MCF 10A (cell line): ENCODE data around the gene TWSG1. TPM values are rescaled to one million over a fixed set of nuclear protein-coding genes. Genes with fewer than 3 reads are reported as not detected.

Experiments
- BruUV-seq: library from RNA; stranded (reverse); fragments of 400-500 nt; replicated peaks from 2 replicates; lab custom pipeline; 2021; lab: Mats Ljungman, UMichigan
- CTCF ChIA-PET: fragments of 300-600 bp; sonication (Branson Sonifier 250); formaldehyde crosslinking; extraction: SDS; loops from one replicate; lab custom pipeline; 2021; ENCODE audit warnings: antibody characterized with exemption, inconsistent platforms; lab: Yijun Ruan, JAX
- POLR2A ChIA-PET: fragments of 300-600, 350-650 bp; sonication (Branson Sonifier 250); formaldehyde crosslinking; extraction: SDS; loops from one replicate; lab custom pipeline; 2020; ENCODE audit warnings: antibody characterized with exemption, inconsistent platforms; lab: Yijun Ruan, JAX
- DNase-seq: peaks from one replicate; pipeline ENCODE4 v3.0.0-alpha.2; 2018; ENCODE audit not compliant: unreplicated experiment
- H3K27ac Mint-ChIP-seq: one replicate; pipeline ENCODE4 v1.8.0; 2022; ENCODE audit warnings: mild to moderate bottlenecking, low read depth, mixed read lengths; ENCODE audit not compliant: unreplicated experiment
- H3K27me3 Mint-ChIP-seq: one replicate; pipeline ENCODE4 v1.8.0; 2022; ENCODE audit warnings: mixed read lengths; ENCODE audit not compliant: insufficient read depth, unreplicated experiment
- H3K36me3 Mint-ChIP-seq: one replicate; pipeline ENCODE4 v1.8.0; 2022; ENCODE audit warnings: mild to moderate bottlenecking, moderate library complexity, mixed read lengths; ENCODE audit not compliant: insufficient read depth, unreplicated experiment
- H3K4me1 Mint-ChIP-seq: one replicate; pipeline ENCODE4 v1.8.0; 2022; ENCODE audit warnings: mixed read lengths; ENCODE audit not compliant: insufficient read depth, unreplicated experiment
- H3K4me3 Mint-ChIP-seq: one replicate; pipeline ENCODE4 v1.8.0; 2022; ENCODE audit warnings: mild to moderate bottlenecking, moderate library complexity, mixed read lengths; ENCODE audit not compliant: unreplicated experiment
- H3K9me3 Mint-ChIP-seq: one replicate; pipeline ENCODE4 v1.8.0; 2022; ENCODE audit warnings: mixed read lengths; ENCODE audit not compliant: unreplicated experiment
- intact Hi-C: fragments of 100-400 bp; cut with micrococcal nuclease; formaldehyde crosslinking; loops from 2 replicates; pipeline ENCODE4 v1.14.1; 2022
- total RNA-seq: library from RNA; stranded (reverse); gene quantifications from 2 replicates; pipeline ENCODE4 v1.2.3, GENCODE V29; 2022
- TF ChIP-seq, protein P1 (sequence below): fragments of 200-600 bp; IDR thresholded peaks from one replicate; pipeline ENCODE4 v1.8.0; 2022; ENCODE audit warnings: antibody characterized with exemption, mild to moderate bottlenecking; ENCODE audit not compliant: unreplicated experiment

The TWSG1 gene
- total RNA-seq, 1 experiment from 2014 or later: 26.0 TPM

DNA sequence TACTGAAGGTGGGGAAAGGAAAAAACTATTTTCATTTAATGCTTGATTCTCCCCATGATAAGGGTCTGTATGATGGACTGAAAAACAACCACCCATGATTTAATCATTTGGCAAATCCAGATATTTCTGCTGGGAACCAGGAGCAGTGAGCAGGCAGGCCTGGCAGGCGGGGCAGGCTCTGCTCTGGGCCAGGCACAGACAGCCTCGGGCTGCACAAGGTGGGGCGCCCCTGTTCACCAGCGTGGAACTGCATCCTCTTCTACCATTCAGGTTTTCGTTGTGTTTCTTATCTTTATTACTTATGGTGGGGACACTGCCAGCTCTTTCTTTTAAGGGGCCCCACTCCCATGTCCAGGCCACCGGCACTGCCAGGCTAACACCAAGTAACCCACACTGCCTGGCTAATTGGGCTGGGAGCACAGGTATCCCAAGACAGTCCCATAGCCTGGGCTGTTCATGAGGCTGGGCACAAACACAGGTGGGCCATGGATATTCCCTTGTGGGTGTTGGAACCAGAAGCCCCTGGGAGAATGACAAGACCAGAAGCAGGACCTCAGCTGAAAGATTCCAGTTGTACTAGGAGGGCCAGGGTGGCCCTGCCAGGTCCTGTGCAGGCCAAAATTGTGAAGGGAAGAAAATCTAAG, 83.6 kb downstream of the TWSG1 start:
- no peaks in the 10 kb centered on the region for H3K27me3 Mint-ChIP-seq
- no TSS peak for BruUV-seq
- ChIA-PET CTCF (interaction anchor here (1.6 kb wide), 1 partner anchor 56 kb away, joined by 3 read pairs; no protein-coding TSS in a partner anchor), POLR2A (interaction anchor here (0.6 to 1.4 kb wide), 2 partner anchors 10 to 11 kb away, joined by 3 to 6 read pairs; no protein-coding TSS in a partner anchor)
- H3K36me3 Mint-ChIP-seq: no peaks in the 10 kb centered on the region
- DNase-seq: no peak
- H3K4me1 Mint-ChIP-seq: peaks cover 22% of the 10 kb centered on the region
- H3K9me3 Mint-ChIP-seq: no peaks in the 10 kb centered on the region
- TF ChIP-seq, protein P1, sequence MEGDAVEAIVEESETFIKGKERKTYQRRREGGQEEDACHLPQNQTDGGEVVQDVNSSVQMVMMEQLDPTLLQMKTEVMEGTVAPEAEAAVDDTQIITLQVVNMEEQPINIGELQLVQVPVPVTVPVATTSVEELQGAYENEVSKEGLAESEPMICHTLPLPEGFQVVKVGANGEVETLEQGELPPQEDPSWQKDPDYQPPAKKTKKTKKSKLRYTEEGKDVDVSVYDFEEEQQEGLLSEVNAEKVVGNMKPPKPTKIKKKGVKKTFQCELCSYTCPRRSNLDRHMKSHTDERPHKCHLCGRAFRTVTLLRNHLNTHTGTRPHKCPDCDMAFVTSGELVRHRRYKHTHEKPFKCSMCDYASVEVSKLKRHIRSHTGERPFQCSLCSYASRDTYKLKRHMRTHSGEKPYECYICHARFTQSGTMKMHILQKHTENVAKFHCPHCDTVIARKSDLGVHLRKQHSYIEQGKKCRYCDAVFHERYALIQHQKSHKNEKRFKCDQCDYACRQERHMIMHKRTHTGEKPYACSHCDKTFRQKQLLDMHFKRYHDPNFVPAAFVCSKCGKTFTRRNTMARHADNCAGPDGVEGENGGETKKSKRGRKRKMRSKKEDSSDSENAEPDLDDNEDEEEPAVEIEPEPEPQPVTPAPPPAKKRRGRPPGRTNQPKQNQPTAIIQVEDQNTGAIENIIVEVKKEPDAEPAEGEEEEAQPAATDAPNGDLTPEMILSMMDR: no peak
- no peak overlapping the region for H3K27ac Mint-ChIP-seq
- no peak overlapping the region for H3K4me3 Mint-ChIP-seq
- intact Hi-C loops: no loop called here

DNA sequence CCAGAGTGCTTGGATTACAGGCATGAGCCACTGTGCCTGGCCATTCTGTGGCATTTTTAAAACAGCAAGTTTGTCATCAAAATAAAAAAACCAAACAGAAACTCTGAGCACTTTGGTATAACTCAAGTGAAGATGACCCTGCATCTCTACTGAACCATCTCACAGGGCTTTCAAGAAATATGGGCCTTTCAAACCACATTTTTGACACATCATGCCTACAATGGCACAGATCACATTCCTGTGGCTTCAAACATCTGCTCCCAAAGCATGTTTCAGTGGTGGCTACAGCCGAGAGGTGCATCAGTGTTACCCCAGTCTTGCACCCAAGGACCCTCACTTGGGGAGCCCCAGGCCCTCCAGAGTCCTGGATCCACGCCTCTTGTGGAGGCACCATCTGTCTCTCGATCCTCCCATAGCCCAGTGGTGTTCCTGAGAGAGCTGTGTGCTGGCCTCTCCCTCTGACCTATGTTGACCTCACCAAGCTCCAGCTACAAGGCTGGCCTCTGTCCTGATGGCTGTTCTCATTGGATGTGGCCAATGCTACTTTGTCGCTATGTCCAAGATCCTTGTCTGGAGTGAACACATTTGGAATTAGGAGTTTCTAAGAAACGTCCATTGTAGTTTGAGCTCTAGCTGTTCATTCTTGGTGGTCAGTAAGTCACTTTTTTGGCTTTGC, 85.5 kb downstream of the TWSG1 start:
- intact Hi-C loops: no loop called here
- H3K9me3 Mint-ChIP-seq: no peaks in the 10 kb centered on the region
- POLR2A ChIA-PET: no interaction called here
- H3K4me1 Mint-ChIP-seq: peaks cover 22% of the 10 kb centered on the region
- no peak overlapping the region for H3K27ac Mint-ChIP-seq
- H3K27me3 Mint-ChIP-seq: no peaks in the 10 kb centered on the region
- no peak overlapping the region for H3K4me3 Mint-ChIP-seq
- no TSS peak for BruUV-seq
- CTCF ChIA-PET: interaction anchor here (0.7 to 1.3 kb wide), 2 partner anchors 17 to 54 kb away, joined by 3 read pairs; no protein-coding TSS in a partner anchor
- no peak for DNase-seq
- no peaks in the 10 kb centered on the region for H3K36me3 Mint-ChIP-seq
- TF ChIP-seq, protein P1: no peak

DNA sequence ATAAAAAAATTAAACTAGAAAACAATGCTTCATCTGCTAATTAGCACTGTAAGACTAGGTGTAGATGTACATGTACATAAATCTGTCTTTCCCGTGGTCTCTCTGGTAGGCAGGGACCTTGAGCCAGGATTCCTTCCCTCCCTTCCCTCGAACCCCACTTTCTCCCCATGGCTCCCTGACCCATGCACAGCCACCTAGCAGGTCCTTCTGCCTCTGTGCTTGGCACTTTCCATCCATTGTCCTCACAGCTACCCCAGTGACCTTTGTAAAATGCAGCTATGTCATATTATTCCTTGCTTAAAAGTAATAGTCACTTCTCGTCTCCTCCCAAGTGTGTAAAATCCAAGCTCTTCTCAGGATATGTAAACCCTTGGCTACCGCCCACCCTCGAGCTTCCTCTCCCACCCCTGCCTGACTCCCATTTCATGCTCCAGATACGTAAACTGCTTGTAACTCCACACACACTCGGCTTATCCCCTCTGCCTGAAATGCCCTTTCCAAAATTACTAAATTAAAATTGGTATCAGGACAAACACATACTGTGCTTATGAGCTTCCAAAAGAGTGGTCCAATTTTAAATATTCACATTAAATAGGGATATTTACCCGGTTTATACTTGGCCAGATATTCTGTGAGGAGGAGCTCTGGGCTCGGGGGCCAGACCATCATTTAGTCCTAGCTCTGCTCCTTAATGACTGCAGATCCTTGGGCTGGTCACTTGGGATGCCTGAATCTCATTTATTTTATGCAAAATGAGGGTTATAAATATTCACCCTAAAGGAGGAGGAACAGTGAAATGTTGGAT, 86.7 kb downstream of the TWSG1 start:
- Mint-ChIP-seq H3K27me3 (no peaks in the 10 kb centered on the region), H3K36me3 (no peaks in the 10 kb centered on the region), H3K9me3 (no peaks in the 10 kb centered on the region), H3K27ac (no peak overlapping the region), H3K4me3 (no peak overlapping the region), H3K4me1 (peaks cover 22% of the 10 kb centered on the region)
- CTCF ChIA-PET: interaction anchor here (0.7 to 1.3 kb wide), 2 partner anchors 9 to 55 kb away, joined by 3 read pairs; no protein-coding TSS in a partner anchor
- intact Hi-C loops: no loop called here
- no TSS peak for BruUV-seq
- TF ChIP-seq, protein P1: no peak
- DNase-seq: no peak
- POLR2A ChIA-PET: no interaction called here
